Activated CD8-positive, alpha-beta memory T cell treated with anti-CD3 and anti-CD28 coated beads, Interleukin-2, amount 50 U/mL, for 24 hours (primary cell): ENCODE data around the gene MOB3B.

Experiments
- DNase-seq: peaks from one replicate; pipeline ENCODE4 v3.0.0-alpha.2; 2020; ENCODE audit errors: extremely low read depth

Gene MOB3B

GRCh38 chr9:27338527-27338903 lies 191.1 kb downstream of the MOB3B start:
- no peak for DNase-seq

- DNase-seq = no peak
Measured at GRCh38 chr9:27337833-27338526, 191.6 kb downstream of the MOB3B start.

- DNase-seq = no peak
Measured at GRCh38 chr9:27337236-27337635, 192.4 kb downstream of the MOB3B start.

GRCh38 chr9:27336829-27337228 lies 192.8 kb downstream of the MOB3B start:
- no peak for DNase-seq

- no peak for DNase-seq
Measured at GRCh38 chr9:27336126-27336525, 193.5 kb downstream of the MOB3B start.

- no peak for DNase-seq
Measured at GRCh38 chr9:27335075-27335474, 194.5 kb downstream of the MOB3B start.

- DNase-seq = no peak
Measured at GRCh38 chr9:27333241-27334052, 196.2 kb downstream of the MOB3B start.

GRCh38 chr9:27331393-27331792 lies 198.2 kb downstream of the MOB3B start:
- no peak for DNase-seq

- DNase-seq = no peak
Measured at GRCh38 chr9:27329291-27329690, 200.3 kb downstream of the MOB3B start.

GRCh38 chr9:27328483-27328882 lies 201.1 kb downstream of the MOB3B start:
- no peak for DNase-seq

GRCh38 chr9:27311184-27311583 lies 218.4 kb downstream of the MOB3B start:
- DNase-seq = no peak

- no peak for DNase-seq
Measured at GRCh38 chr9:27310582-27310981, 219.0 kb downstream of the MOB3B start.

- DNase-seq = no peak
Measured at GRCh38 chr9:27308691-27309390, 220.8 kb downstream of the MOB3B start.

- DNase-seq = no peak
Measured at GRCh38 chr9:27304521-27304920, 225.1 kb downstream of the MOB3B start.

- no peak for DNase-seq
Measured at GRCh38 chr9:27303219-27303618, 226.4 kb downstream of the MOB3B start.

GRCh38 chr9:27297050-27297449 lies 232.6 kb downstream of the MOB3B start, which contains the start of gene EQTN:
Gene EQTN, minus strand, starts transcription at chr9:27297150. Its CDS starts 95 bp downstream, at chr9:27297055.
- DNase-seq = no peak

- no peak for DNase-seq
Measured at GRCh38 chr9:27293996-27294395, 235.6 kb downstream of the MOB3B start.

GRCh38 chr9:27292659-27293405 lies 236.8 kb downstream of the MOB3B start:
- DNase-seq = no peak

GRCh38 chr9:27291292-27291691 lies 238.3 kb downstream of the MOB3B start:
- no peak for DNase-seq

GRCh38 chr9:27282269-27282668 lies 247.3 kb downstream of the MOB3B start:
- DNase-seq = no peak

- DNase-seq = no peak
Measured at GRCh38 chr9:27280860-27281259, 248.8 kb downstream of the MOB3B start.

- no peak for DNase-seq
Measured at GRCh38 chr9:27280249-27280648, 249.4 kb downstream of the MOB3B start.
